SK-N-SH treated with all-trans-retinoic acid at 6 μM for 48 hours (cell line): ENCODE results near the gene TTLL10.

Source experiments
- BACH2 ChIP-seq: fragments of 250-450 bp; sonication (Bioruptor Pico); IDR thresholded peaks from 2 replicates; pipeline ENCODE4 v1.9.0; 2021; ENCODE audit warnings: mild to moderate bottlenecking, borderline replicate concordance
- OSR1 ChIP-seq: fragments of 250-450 bp; sonication (Bioruptor Pico); IDR thresholded peaks from 2 replicates; pipeline ENCODE4 v1.8.0; 2022; ENCODE audit warnings: moderate library complexity, mild to moderate bottlenecking, inconsistent platforms
- SNAI2 ChIP-seq: fragments of 250-450 bp; sonication (Bioruptor Pico); IDR thresholded peaks from 2 replicates; pipeline ENCODE4 v1.5.0; 2020; ENCODE audit warnings: mild to moderate bottlenecking, moderate library complexity
- TCF4 ChIP-seq: fragments of 250-450 bp; sonication (Bioruptor Pico); IDR thresholded peaks from 2 replicates; pipeline ENCODE4 v1.8.0; 2021; ENCODE audit warnings: mild to moderate bottlenecking, moderate library complexity, borderline replicate concordance
- ZNF8 ChIP-seq: fragments of 450-650 bp; formaldehyde crosslinking; IDR thresholded peaks from 2 replicates; pipeline ENCODE4 v1.5.0; 2020; ENCODE audit warnings: mild to moderate bottlenecking, moderate library complexity

DNA sequence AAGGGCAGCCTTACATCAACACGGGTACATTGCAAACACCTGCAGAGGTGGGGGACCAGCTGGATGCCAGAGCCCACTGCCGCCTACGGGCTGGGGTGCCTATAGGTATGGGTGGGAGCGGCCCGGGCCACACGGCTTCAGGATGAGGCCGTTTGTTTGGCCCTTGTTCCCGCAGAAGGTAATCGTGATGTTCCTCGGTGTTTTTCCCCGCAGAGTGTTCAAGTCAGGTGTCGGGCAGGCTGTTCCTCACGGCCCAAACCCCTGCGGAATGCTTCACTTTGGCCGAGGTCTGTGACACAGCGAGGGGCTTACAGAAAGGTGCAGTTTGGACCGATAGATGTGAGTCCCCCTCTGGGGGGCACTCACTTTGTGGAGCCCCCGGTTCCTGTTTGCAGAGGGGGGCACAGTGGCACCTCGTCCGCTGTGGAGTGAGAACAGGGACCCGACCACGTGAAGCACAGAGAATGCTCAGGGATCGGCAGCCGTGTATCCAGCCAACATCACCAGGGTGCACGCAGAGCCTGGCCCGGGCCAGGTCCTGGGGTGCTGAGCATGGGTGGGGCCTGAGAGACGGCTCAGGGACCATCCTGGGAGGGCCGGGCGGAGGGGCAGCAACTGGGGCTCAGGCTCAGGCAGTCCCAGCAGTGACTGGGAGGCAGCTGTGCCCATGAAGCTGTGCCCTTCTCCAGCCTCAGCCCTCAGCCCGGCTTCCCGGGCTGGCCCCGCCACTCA lies 453 bp upstream of the TTLL10 start:
- no peak for TF ChIP-seq OSR1 (CRISPR knock-in tag)
- no peak for TF ChIP-seq ZNF8 (CRISPR knock-in tag)
- TF ChIP-seq SNAI2 (CRISPR knock-in tag), result no peak
- TF ChIP-seq BACH2 (CRISPR knock-in tag), result no peak
- TF ChIP-seq TCF4, result no peak
